Transverse colon (tissue), 4 donors: ENCODE data around the gene ZFAND5.

Experiments used
- CTCF ChIP-seq, 5 experiments: fragments of 200-600 bp in 3 of 5; fragments of 450-650 bp in 2 of 5; sonication (generic) in 3 of 5; IDR thresholded peaks; 1 replicate in 2 of 5; 2 replicates in 3 of 5; pipeline ENCODE4 v1.5.1; 2016 to 2017; ENCODE audit warnings: antibody characterized with exemption in 5 of 5, inconsistent platforms in 3 of 5, mild to moderate bottlenecking in 2 of 5, moderate library complexity in 1 of 5
- EP300 ChIP-seq: sonication (generic); formaldehyde crosslinking; IDR thresholded peaks from one replicate; pipeline ENCODE4 v1.6.1; 2017; ENCODE audit warnings: antibody characterized with exemption, low read depth
- POLR2A ChIP-seq: fragments of 450-650 bp; IDR thresholded peaks from one replicate; pipeline ENCODE4 v1.6.1; 2016; ENCODE audit warnings: antibody characterized with exemption, mild to moderate bottlenecking, moderate library complexity
- POLR2AphosphoS5 ChIP-seq, 3 donors: sonication (generic); formaldehyde crosslinking; IDR thresholded peaks; one replicate each; pipeline ENCODE4 v1.6.1; 2016; ENCODE audit warnings: antibody characterized with exemption in 3 of 3

- TF ChIP-seq CTCF (IDR thresholded peaks at IDR 0.05), result no peak
- no peak for TF ChIP-seq POLR2AphosphoS5 (IDR thresholded peaks at IDR 0.05)
- no peak for TF ChIP-seq EP300
- TF ChIP-seq POLR2A, result no peak
These were observed 38.4 kb downstream of the ZFAND5 start for GRCh38 chr9:72326641-72327040.
